Measurements from ENCODE around the gene SPTBN1.

DNA sequence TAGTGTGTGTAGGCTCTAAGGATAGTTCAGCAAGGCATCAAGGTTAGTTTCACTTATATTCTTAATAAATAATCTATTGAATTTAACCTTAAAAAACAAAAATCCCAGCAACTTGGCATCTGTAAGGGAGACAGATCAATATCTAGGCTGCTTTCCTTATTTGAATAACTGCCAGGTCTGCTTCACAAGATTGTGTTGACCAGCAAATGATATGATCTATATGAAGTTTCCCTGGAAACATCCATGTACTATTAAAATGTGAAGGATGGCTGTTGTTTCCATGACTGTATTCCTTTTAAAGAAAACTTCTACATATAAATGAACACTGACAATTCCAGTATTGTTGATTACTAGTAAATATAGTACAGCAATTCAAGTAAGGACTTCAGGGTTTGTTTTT lies 109.4 kb downstream of the SPTBN1 start:
- TF ChIP-seq POLR2A (IDR thresholded peaks at IDR 0.05): no peak
- TF ChIP-seq, protein P1, sequence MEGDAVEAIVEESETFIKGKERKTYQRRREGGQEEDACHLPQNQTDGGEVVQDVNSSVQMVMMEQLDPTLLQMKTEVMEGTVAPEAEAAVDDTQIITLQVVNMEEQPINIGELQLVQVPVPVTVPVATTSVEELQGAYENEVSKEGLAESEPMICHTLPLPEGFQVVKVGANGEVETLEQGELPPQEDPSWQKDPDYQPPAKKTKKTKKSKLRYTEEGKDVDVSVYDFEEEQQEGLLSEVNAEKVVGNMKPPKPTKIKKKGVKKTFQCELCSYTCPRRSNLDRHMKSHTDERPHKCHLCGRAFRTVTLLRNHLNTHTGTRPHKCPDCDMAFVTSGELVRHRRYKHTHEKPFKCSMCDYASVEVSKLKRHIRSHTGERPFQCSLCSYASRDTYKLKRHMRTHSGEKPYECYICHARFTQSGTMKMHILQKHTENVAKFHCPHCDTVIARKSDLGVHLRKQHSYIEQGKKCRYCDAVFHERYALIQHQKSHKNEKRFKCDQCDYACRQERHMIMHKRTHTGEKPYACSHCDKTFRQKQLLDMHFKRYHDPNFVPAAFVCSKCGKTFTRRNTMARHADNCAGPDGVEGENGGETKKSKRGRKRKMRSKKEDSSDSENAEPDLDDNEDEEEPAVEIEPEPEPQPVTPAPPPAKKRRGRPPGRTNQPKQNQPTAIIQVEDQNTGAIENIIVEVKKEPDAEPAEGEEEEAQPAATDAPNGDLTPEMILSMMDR (IDR thresholded peaks at IDR 0.05): no peak

All from uterus (tissue), 2 donors.